Loucy (cell line): ENCODE measurements around the gene GNS.

Source experiments
- CTCF ChIP-seq: fragments of 200-600 bp; sonication (generic); conservative IDR thresholded peaks from 2 replicates; pipeline ENCODE4 v1.5.1; 2014; ENCODE audit warnings: mild to moderate bottlenecking, antibody characterized with exemption, low read length
- EZH2phosphoT487 ChIP-seq: fragments of 200-600 bp; IDR thresholded peaks from 2 replicates; pipeline ENCODE4 v1.6.1; 2018; ENCODE audit warnings: antibody characterized with exemption, mild to moderate bottlenecking, moderate library complexity, borderline replicate concordance

DNA sequence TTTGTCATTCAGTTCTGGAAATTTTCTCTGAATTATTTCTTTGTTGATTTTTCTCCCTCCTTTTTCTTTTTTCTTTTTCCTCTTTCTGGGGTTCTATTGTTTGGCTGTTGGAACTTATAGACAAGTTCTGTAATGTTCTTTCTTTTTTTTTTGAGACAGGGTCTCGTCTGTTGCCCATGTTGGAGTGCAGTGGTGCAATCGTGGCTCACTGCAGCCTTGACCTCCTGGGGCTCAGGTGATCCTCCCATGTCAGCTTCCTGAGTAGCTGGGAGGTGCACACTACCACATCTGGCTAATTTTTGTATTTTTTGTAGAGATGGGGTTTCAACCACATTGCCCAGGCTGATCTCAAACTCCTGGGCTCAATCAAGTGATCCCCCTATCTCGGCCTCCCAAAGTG, 35.1 kb upstream of the GNS start:
- TF ChIP-seq CTCF: no peak
- no peak for TF ChIP-seq EZH2phosphoT487
